Fibroblast of pulmonary artery (primary cell): ENCODE measurements around the gene GRM7.

Experiments
- DNase-seq: peaks from one replicate; pipeline ENCODE4 v3.0.0-alpha.2; 2010; ENCODE audit warnings: low read depth
- H3K4me3 ChIP-seq: replicated peaks from 2 replicates; pipeline ENCODE4 v1.5.1; 2011; ENCODE audit warnings: low read depth, mild to moderate bottlenecking, control low read depth, low read length, moderate library complexity
- TF ChIP-seq, protein P1 (sequence below): IDR thresholded peaks from 2 replicates; pipeline ENCODE4 v1.5.1; 2011; ENCODE audit warnings: mild to moderate bottlenecking, control low read depth, low read length, inconsistent platforms; ENCODE audit errors: missing control alignments

The GRM7 gene

DNA sequence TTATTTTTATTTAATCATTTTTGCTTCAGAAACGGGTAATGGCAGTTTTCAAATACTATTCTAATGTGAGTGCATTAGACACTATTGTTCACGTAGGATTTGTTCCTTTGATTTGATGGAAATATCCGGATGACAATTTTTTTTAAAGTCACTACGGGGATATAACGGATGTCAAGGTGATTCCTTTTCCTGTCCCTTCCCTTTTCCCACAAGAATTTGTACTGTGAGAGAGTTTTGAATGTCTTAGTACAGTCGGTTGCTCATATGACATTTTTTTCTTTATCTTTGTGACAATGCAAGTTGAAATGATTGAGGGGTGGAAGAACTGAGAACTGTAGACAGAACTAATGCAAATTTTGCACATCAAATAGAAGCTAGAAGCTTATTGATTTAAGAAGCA lies 209.5 kb downstream of the GRM7 start:
- no peak overlapping the region for H3K4me3 ChIP-seq
- DNase-seq, result no peak
- TF ChIP-seq, protein P1, sequence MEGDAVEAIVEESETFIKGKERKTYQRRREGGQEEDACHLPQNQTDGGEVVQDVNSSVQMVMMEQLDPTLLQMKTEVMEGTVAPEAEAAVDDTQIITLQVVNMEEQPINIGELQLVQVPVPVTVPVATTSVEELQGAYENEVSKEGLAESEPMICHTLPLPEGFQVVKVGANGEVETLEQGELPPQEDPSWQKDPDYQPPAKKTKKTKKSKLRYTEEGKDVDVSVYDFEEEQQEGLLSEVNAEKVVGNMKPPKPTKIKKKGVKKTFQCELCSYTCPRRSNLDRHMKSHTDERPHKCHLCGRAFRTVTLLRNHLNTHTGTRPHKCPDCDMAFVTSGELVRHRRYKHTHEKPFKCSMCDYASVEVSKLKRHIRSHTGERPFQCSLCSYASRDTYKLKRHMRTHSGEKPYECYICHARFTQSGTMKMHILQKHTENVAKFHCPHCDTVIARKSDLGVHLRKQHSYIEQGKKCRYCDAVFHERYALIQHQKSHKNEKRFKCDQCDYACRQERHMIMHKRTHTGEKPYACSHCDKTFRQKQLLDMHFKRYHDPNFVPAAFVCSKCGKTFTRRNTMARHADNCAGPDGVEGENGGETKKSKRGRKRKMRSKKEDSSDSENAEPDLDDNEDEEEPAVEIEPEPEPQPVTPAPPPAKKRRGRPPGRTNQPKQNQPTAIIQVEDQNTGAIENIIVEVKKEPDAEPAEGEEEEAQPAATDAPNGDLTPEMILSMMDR, result no peak

DNA sequence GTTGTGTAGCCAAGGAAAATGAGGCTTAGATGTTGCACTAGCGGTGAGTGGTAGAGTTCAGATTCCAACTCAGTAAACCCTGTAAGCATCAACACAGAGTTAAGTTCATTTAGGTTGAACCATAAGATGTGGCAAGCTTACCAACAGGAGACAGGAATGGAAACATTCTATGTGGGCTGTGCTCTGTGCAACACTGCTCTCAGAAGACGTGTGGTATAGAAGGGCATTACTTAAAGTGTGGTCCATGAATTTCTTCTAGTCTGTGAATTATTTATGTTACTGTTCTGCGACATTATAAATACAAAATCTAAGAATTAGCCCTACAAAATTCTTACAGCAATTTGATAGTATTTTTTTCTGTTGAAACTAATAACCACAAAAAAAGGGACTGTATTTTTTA lies 213.3 kb downstream of the GRM7 start:
- DNase-seq, result no peak
- no peak overlapping the region for H3K4me3 ChIP-seq
- TF ChIP-seq, protein P1, result no peak

DNA sequence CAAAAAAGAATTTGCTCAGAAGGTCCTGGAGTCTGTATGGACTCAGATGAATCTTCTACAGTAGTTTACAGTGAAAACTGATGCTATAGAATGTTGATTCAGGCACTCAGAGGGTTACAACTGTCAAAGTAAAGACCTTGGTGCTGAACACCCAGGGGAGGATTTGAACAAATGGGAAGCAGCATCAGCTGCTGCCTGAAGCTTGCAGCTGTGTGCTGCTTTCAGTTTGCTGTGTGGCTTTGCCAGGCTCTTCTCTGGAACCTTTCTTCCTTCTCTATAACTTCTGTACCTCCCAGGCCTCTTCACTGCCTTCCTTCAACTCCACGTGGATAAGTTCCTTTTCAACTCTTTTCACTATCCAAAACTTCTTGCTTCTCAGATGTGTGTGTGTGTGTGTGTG lies 214.2 kb downstream of the GRM7 start:
- TF ChIP-seq, protein P1, result no peak
- no peak overlapping the region for H3K4me3 ChIP-seq

DNA sequence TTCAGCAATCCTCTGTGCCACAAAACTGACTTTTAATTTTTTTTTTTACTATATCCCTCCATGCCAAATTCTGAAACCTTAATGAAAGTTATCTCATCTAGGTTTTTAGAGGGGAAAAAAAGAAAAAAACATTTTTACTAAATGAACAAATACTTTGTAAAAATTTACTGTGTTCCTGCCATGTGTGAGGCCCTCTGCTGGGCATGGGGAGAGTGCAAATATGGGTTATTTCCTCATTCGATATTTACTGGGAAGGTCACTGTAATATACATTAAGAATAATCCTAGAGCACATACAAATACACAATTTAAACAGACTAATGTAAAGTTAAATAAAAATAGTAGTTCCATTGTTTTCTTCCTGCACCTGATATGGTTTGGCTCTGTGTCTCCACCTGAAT lies 215.0 kb downstream of the GRM7 start:
- no peak for DNase-seq
- TF ChIP-seq, protein P1, result no peak

More for the DNA sequence above, 214.2 kb downstream of the GRM7 start:
- no peak for DNase-seq

DNA sequence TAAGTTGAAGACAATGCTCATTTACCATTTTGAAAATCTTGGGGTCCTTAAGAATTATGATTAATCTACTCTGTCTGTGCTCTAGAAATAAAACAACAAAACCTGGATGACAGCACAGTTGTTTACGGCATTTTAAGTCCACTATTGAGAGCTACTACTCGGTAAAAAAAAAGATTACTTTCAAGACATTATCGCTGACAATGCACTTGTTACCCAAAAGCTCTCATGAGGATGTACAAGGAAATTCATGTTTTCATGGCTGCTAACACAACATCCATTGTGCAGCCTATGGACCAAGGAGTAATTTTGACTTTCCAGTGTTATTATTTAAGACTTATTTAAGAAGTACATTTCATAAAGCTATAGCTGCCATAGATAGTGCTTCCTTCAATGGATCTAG lies 221.3 kb downstream of the GRM7 start:
- no peak overlapping the region for H3K4me3 ChIP-seq
- DNase-seq, result no peak
- TF ChIP-seq, protein P1, result no peak

More for the DNA sequence above, 215.0 kb downstream of the GRM7 start:
- no peak overlapping the region for H3K4me3 ChIP-seq

DNA sequence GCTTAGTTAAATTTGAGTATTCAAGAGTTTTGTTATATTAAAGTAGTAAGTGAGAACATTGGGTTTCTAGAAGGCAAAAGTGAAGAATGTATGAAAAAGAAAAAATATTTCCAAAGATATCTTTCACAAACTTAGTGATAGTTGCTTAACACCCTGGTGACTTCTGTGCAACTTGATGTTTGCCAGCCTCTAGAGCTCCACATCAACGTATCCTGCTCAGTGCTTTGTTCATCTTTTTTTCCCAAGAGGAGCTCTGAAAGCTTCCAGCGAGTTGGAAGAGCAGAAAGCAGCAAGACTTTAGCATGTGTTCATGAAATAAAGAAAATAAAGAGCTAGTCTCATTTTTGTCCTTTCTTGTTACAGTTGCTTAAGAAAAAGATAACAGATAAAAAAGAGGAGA lies 225.5 kb downstream of the GRM7 start:
- TF ChIP-seq, protein P1, result no peak
- no peak for DNase-seq
- H3K4me3 ChIP-seq, result no peak overlapping the region

DNA sequence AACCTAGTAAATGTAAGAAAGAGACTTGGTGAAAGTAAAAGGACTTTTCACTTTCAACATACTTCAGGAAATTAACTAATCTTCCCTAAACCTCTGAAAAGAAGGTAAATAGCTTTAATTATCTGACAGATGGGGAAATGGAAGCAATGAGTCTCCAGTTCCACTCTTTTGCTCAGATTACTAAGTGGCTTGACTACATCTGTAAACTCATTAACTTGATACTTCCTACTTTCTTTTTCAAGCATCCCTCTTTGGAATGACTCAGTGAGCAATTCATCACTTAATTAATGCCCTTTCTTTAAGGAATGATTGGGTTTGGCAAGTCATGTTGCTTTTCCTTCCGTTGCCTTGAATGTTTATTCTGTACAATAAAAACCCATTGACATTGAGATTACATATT lies 234.2 kb downstream of the GRM7 start:
- TF ChIP-seq, protein P1, result no peak
- DNase-seq, result no peak
- no peak overlapping the region for H3K4me3 ChIP-seq
